GM23338 (cell line): Measurements from ENCODE around the gene AGR2. TPM values are rescaled to one million over a fixed set of nuclear protein-coding genes. Genes with fewer than 3 reads are reported as not detected.

Experiments
- ATAC-seq: fragments of 200-7000 bp; cut with Tn5 transposase; 3 replicates; pipeline ENCODE4 v1.9.1; 2020
- DNase-seq: peaks from one replicate; pipeline ENCODE4 v3.0.0-alpha.2; 2015; ENCODE audit warnings: low spot score
- H2AFZ ChIP-seq: fragments of 200-600 bp; sonication (generic); 2 replicates; pipeline ENCODE4 v1.8.0; 2016; ENCODE audit warnings: antibody characterized with exemption, mild to moderate bottlenecking, moderate library complexity
- H3F3A ChIP-seq: fragments of 200-600 bp; sonication (generic); replicated peaks from 2 replicates; pipeline ENCODE4 v1.8.0; 2017; ENCODE audit warnings: antibody characterized with exemption, mixed run types, low read depth
- H3K27ac ChIP-seq: fragments of 200-600 bp; sonication (generic); 2 replicates; pipeline ENCODE4 v1.6.1; 2016; ENCODE audit warnings: low read depth
- H3K27me3 ChIP-seq: fragments of 200-600 bp; sonication (generic); 2 replicates; pipeline ENCODE4 v1.8.0; 2016; ENCODE audit warnings: mild to moderate bottlenecking, mixed run types, moderate library complexity; ENCODE audit not compliant: insufficient read depth
- H3K36me3 ChIP-seq: fragments of 200-600 bp; sonication (generic); 2 replicates; pipeline ENCODE4 v1.8.0; 2016; ENCODE audit warnings: mild to moderate bottlenecking; ENCODE audit not compliant: insufficient read depth
- H3K4me1 ChIP-seq: fragments of 200-600 bp; sonication (generic); 2 replicates; pipeline ENCODE4 v1.8.0; 2016; ENCODE audit warnings: mild to moderate bottlenecking, moderate library complexity; ENCODE audit not compliant: insufficient read depth
- H3K4me2 ChIP-seq: fragments of 200-600 bp; sonication (generic); 2 replicates; pipeline ENCODE4 v1.7.1; 2017; ENCODE audit warnings: mixed run types
- H3K4me3 ChIP-seq: fragments of 200-600 bp; sonication (generic); 2 replicates; pipeline ENCODE4 v1.6.1; 2016; ENCODE audit warnings: mixed run types
- H3K79me2 ChIP-seq: fragments of 200-600 bp; sonication (generic); replicated peaks from 2 replicates; pipeline ENCODE4 v1.8.0; 2017; ENCODE audit warnings: mild to moderate bottlenecking; ENCODE audit not compliant: insufficient read depth
- H3K9me2 ChIP-seq: fragments of 200-600 bp; sonication (generic); 2 replicates; pipeline ENCODE4 v1.8.0; 2017; ENCODE audit not compliant: insufficient read depth
- H4K20me1 ChIP-seq: fragments of 200-600 bp; sonication (generic); replicated peaks from 2 replicates; pipeline ENCODE4 v1.8.0; 2017; ENCODE audit warnings: mild to moderate bottlenecking; ENCODE audit not compliant: insufficient read depth
- H3K27ac Mint-ChIP-seq: 2 replicates; pipeline ENCODE4 v1.8.0; 2020; ENCODE audit warnings: inconsistent platforms, mild to moderate bottlenecking, moderate library complexity, mixed read lengths
- H3K27me3 Mint-ChIP-seq: 3 replicates; pipeline ENCODE4 v1.8.0; 2022; ENCODE audit warnings: low read depth, mild to moderate bottlenecking, moderate library complexity, mixed read lengths, inconsistent platforms; ENCODE audit not compliant: insufficient read depth, poor library complexity
- H3K36me3 Mint-ChIP-seq: 3 replicates; pipeline ENCODE4 v1.8.0; 2021; ENCODE audit warnings: low read depth, mild to moderate bottlenecking, inconsistent platforms, moderate library complexity, mixed read lengths
- H3K4me1 Mint-ChIP-seq: 3 replicates; pipeline ENCODE4 v1.8.0; 2020; ENCODE audit warnings: mild to moderate bottlenecking, inconsistent platforms, mixed read lengths
- H3K4me3 Mint-ChIP-seq: 3 replicates; pipeline ENCODE4 v1.8.0; 2021; ENCODE audit warnings: moderate library complexity, mild to moderate bottlenecking, inconsistent platforms, mixed read lengths
- H3K9me3 Mint-ChIP-seq: 3 replicates; pipeline ENCODE4 v1.8.0; 2020; ENCODE audit warnings: moderate library complexity, mild to moderate bottlenecking, inconsistent platforms, mixed read lengths
- CREB1 ChIP-seq: fragments of 250-450 bp; sonication (Bioruptor Pico); IDR thresholded peaks from 2 replicates; pipeline ENCODE4 v1.5.0; 2020; ENCODE audit warnings: low read depth, mild to moderate bottlenecking, moderate library complexity
- CTCF ChIP-seq, 2 experiments: fragments of 200-600 bp in 1 of 2; sonication (generic) in 1 of 2; conservative IDR thresholded peaks; 2 replicates each; pipeline versions ENCODE4 v1.5.1 to v1.6.1; 2016 to 2017; ENCODE audit warnings: antibody characterized with exemption in 2 of 2, low read depth in 2 of 2, mild to moderate bottlenecking in 2 of 2, moderate library complexity in 1 of 2
- ETS1 ChIP-seq: IDR thresholded peaks from 2 replicates; pipeline ENCODE4 v1.6.1; 2016; ENCODE audit warnings: antibody characterized with exemption
- JUNB ChIP-seq: IDR thresholded peaks from one replicate; pipeline ENCODE4 v1.6.1; 2016; ENCODE audit warnings: antibody characterized with exemption; ENCODE audit not compliant: unreplicated experiment
- NANOG ChIP-seq: IDR thresholded peaks from 2 replicates; pipeline ENCODE4 v1.6.1; 2016; ENCODE audit warnings: antibody characterized with exemption, borderline replicate concordance
- POLR2AphosphoS5 ChIP-seq: IDR thresholded peaks from 2 replicates; pipeline ENCODE4 v1.6.1; 2016; ENCODE audit warnings: antibody characterized with exemption, low read depth
- REST ChIP-seq: IDR thresholded peaks from one replicate; pipeline ENCODE4 v1.6.1; 2018; ENCODE audit warnings: antibody characterized with exemption; ENCODE audit not compliant: unreplicated experiment
- ZNF114 ChIP-seq: fragments of 250-450 bp; sonication (Bioruptor Pico); IDR thresholded peaks from 2 replicates; pipeline ENCODE4 v1.5.0; 2020; ENCODE audit warnings: mild to moderate bottlenecking, moderate library complexity
- ZNF331 ChIP-seq: fragments of 250-450 bp; sonication (Bioruptor Pico); IDR thresholded peaks from 2 replicates; pipeline ENCODE4 v1.5.0; 2020; ENCODE audit warnings: low read depth, mild to moderate bottlenecking, moderate library complexity
- polyA plus RNA-seq: library from polyadenylated mRNA; unstranded; fragments of >200 nt; fragmentation: Nextera tagmentation; extraction: Ambion mirVana; gene quantifications from 2 replicates; pipeline ENCODE4 v1.2.1, GENCODE V29; 2016
- total RNA-seq: library from RNA; depleted of rRNA; stranded (reverse); fragments of >200 nt; shearing (Covaris generic); gene quantifications from 2 replicates; pipeline ENCODE4 v1.2.3, GENCODE V29; 2014

The AGR2 gene
- total and polyA plus RNA-seq, 2 experiments from 2014 or later: not detected

GRCh38 chr7:16822029-16822428, 17.2 kb upstream of the AGR2 start:
- no peaks in the 10 kb centered on the region for H3F3A ChIP-seq
- no peaks in the 10 kb centered on the region for H3K27me3 Mint-ChIP-seq
- H3K4me3 ChIP-seq: no peak overlapping the region
- DNase-seq (no peak), ATAC-seq (no peak)
- no peak overlapping the region for H3K27ac Mint-ChIP-seq
- H3K4me2 ChIP-seq: no peak overlapping the region
- H3K27ac ChIP-seq: no peak overlapping the region
- H3K36me3 Mint-ChIP-seq: no peaks in the 10 kb centered on the region; the same call in 2 of the 3 replicates
- H3K36me3 ChIP-seq: no peaks in the 10 kb centered on the region
- no peaks in the 10 kb centered on the region for H4K20me1 ChIP-seq
- no peaks in the 10 kb centered on the region; the same call in 2 of the 3 replicates for H3K9me3 Mint-ChIP-seq
- H3K4me3 Mint-ChIP-seq: no peak overlapping the region
- H2AFZ ChIP-seq: no peak overlapping the region
- no peaks in the 10 kb centered on the region for H3K4me1 Mint-ChIP-seq
- no peaks in the 10 kb centered on the region for H3K4me1 ChIP-seq
- H3K9me2 ChIP-seq: peaks cover 11% of the 10 kb centered on the region; the same call in 1 of the 2 replicates
- H3K27me3 ChIP-seq: no peaks in the 10 kb centered on the region
- H3K79me2 ChIP-seq: no peaks in the 10 kb centered on the region
- no peak for TF ChIP-seq POLR2AphosphoS5
- TF ChIP-seq NANOG: no peak
- TF ChIP-seq CREB1: no peak
- TF ChIP-seq ZNF331: no peak
- TF ChIP-seq ZNF114 (CRISPR knock-in tag): no peak
- TF ChIP-seq JUNB: no peak
- TF ChIP-seq CTCF (conservative IDR thresholded peaks at IDR 0.05; ENCODE audit: low read depth in 2 of 2): no peak

GRCh38 chr7:16818732-16819131, 13.9 kb upstream of the AGR2 start:
- Mint-ChIP-seq H3K4me3 (no peak overlapping the region), H3K36me3 (no peaks in the 10 kb centered on the region; the same call in 2 of the 3 replicates), H3K27ac (no peak overlapping the region), H3K9me3 (no peaks in the 10 kb centered on the region; the same call in 2 of the 3 replicates), H3K4me1 (peaks cover 3% of the 10 kb centered on the region; the same call in 2 of the 3 replicates), H3K27me3 (peaks cover 2% of the 10 kb centered on the region)
- Histone ChIP-seq H3K4me3 (no peak overlapping the region), H3K27ac (no peak overlapping the region), H3K79me2 (no peaks in the 10 kb centered on the region), H3K4me2 (no peak overlapping the region), H3K36me3 (no peaks in the 10 kb centered on the region), H4K20me1 (no peaks in the 10 kb centered on the region), H3K4me1 (no peaks in the 10 kb centered on the region), H3K9me2 (peaks cover 11% of the 10 kb centered on the region; the same call in 1 of the 2 replicates), H3F3A (no peaks in the 10 kb centered on the region), H3K27me3 (no peaks in the 10 kb centered on the region), H2AFZ (no peak overlapping the region)
- no peak for ATAC-seq
- no peak for DNase-seq
- no peak for TF ChIP-seq JUNB
- no peak for TF ChIP-seq CREB1
- TF ChIP-seq ETS1: no peak
- no peak for TF ChIP-seq REST
- TF ChIP-seq CTCF (conservative IDR thresholded peaks at IDR 0.05; ENCODE audit: low read depth in 2 of 2): no peak
